Glutamatergic neuron (in vitro differentiated cells): ENCODE data around the gene GDF7. TPM values are rescaled to one million over a fixed set of nuclear protein-coding genes. Genes with fewer than 3 reads are reported as not detected.

Experiments
- DNase-seq: peaks from one replicate; pipeline ENCODE4 v3.0.0; 2022
- H3K27ac Mint-ChIP-seq: one replicate; pipeline ENCODE4 v1.8.0; 2020; ENCODE audit warnings: mild to moderate bottlenecking, mixed read lengths, inconsistent platforms; ENCODE audit not compliant: unreplicated experiment
- H3K27me3 Mint-ChIP-seq: one replicate; pipeline ENCODE4 v1.8.0; 2020; ENCODE audit warnings: mild to moderate bottlenecking, moderate library complexity, mixed read lengths, inconsistent platforms; ENCODE audit not compliant: unreplicated experiment
- H3K36me3 Mint-ChIP-seq: one replicate; pipeline ENCODE4 v1.8.0; 2020; ENCODE audit warnings: mild to moderate bottlenecking, mixed read lengths, inconsistent platforms; ENCODE audit not compliant: unreplicated experiment
- H3K4me1 Mint-ChIP-seq: one replicate; pipeline ENCODE4 v1.8.0; 2020; ENCODE audit warnings: mild to moderate bottlenecking, low read depth, mixed read lengths, inconsistent platforms; ENCODE audit not compliant: unreplicated experiment
- H3K4me3 Mint-ChIP-seq: one replicate; pipeline ENCODE4 v1.8.0; 2020; ENCODE audit warnings: mild to moderate bottlenecking, mixed read lengths, inconsistent platforms; ENCODE audit not compliant: unreplicated experiment
- H3K9me3 Mint-ChIP-seq: one replicate; pipeline ENCODE4 v1.8.0; 2020; ENCODE audit warnings: mild to moderate bottlenecking, moderate library complexity, mixed read lengths, inconsistent platforms; ENCODE audit not compliant: unreplicated experiment
- CTCF ChIP-seq: fragments of 200-600 bp; sonication (generic); IDR thresholded peaks from one replicate; pipeline ENCODE4 v1.5.0; 2021; ENCODE audit not compliant: partially characterized antibody, unreplicated experiment
- total RNA-seq: library from RNA; stranded (reverse); fragmentation: NEBNext Ultra II Directional; extraction: Animal tissue kit (Norgen Biotek cat#: 25700); gene quantifications from one replicate; pipeline ENCODE4 v1.2.1, GENCODE V29; 2021; ENCODE audit not compliant: unreplicated experiment

GDF7 gene
- total RNA-seq, 1 donor from 2014 or later = not detected

- no peak for DNase-seq
- Mint-ChIP-seq H3K4me1 (peaks cover 7% of the 10 kb centered on the region), H3K27ac (peak overlapping the region; percentile 10), H3K27me3 (no peaks in the 10 kb centered on the region), H3K4me3 (no peak overlapping the region), H3K9me3 (no peaks in the 10 kb centered on the region), H3K36me3 (no peaks in the 10 kb centered on the region)
- no peak for TF ChIP-seq CTCF
Observed at GRCh38 chr2:20728114-20728758, 61.3 kb downstream of the GDF7 start.

Other genes with a start within 250 kb of the GDF7 start
- gene RHOB, start 220.1 kb upstream of the GDF7 start, total RNA-seq = 135 TPM
- 23.8 TPM for gene HS1BP3, start 16.0 kb upstream of the GDF7 start, total RNA-seq
- 33.7 TPM for gene LDAH, start 156.0 kb downstream of the GDF7 start, total RNA-seq